Gastroesophageal sphincter (tissue), 4 donors: ENCODE data around the gene STX1B. TPM values are rescaled to one million over a fixed set of nuclear protein-coding genes. Genes with fewer than 3 reads are reported as not detected.

Source experiments
- ATAC-seq: fragments of 150-250 bp; one replicate; pipeline ENCODE4 v1.9.1; 2016; ENCODE audit warnings: mild to moderate bottlenecking, moderate library complexity
- H3K27ac ChIP-seq, 4 donors: fragments of 200-600 bp; sonication (generic) in 3 of 4; 1 replicate in 3 of 4; 2 replicates in 1 of 4; pipeline ENCODE4 v1.5.1; 2016 to 2019
- H3K27me3 ChIP-seq: fragments of 200-600 bp; sonication (generic); one replicate; pipeline ENCODE4 v1.5.1; 2019
- H3K36me3 ChIP-seq, 2 donors: fragments of 200-600 bp; sonication (generic); one replicate each; pipeline ENCODE4 v1.5.1; 2019; ENCODE audit warnings: control low read depth in 1 of 2
- H3K4me1 ChIP-seq, 3 donors: fragments of 200-600 bp; sonication (generic); 1 replicate in 2 of 3; 2 replicates in 1 of 3; pipeline ENCODE4 v1.5.1; 2016 to 2019; ENCODE audit warnings: control low read depth in 2 of 3
- H3K4me3 ChIP-seq, 2 donors: fragments of 200-600 bp; sonication (generic); one replicate each; pipeline ENCODE4 v1.5.1; 2019; ENCODE audit warnings: mild to moderate bottlenecking in 1 of 2, moderate library complexity in 1 of 2
- H3K9me3 ChIP-seq, 3 donors: fragments of 200-600 bp; sonication (generic); one replicate each; pipeline ENCODE4 v1.5.1; 2017 to 2019; ENCODE audit warnings: control low read depth in 2 of 3
- CTCF ChIP-seq, 4 experiments: fragments of 200-600 bp in 2 of 4; fragments of 450-650 bp in 2 of 4; sonication (generic) in 1 of 4; IDR thresholded peaks; one replicate each; pipeline ENCODE4 v1.5.1; 2017 to 2019; ENCODE audit warnings: antibody characterized with exemption in 4 of 4, mild to moderate bottlenecking in 2 of 4, moderate library complexity in 2 of 4
- EP300 ChIP-seq: sonication (generic); formaldehyde crosslinking; IDR thresholded peaks from one replicate; pipeline ENCODE4 v1.6.1; 2017; ENCODE audit warnings: antibody characterized with exemption, mild to moderate bottlenecking
- POLR2A ChIP-seq, 2 donors: fragments of 450-650 bp; IDR thresholded peaks; one replicate each; pipeline ENCODE4 v1.6.1; 2017; ENCODE audit warnings: antibody characterized with exemption in 2 of 2, mild to moderate bottlenecking in 2 of 2, moderate library complexity in 1 of 2
- POLR2AphosphoS5 ChIP-seq: sonication (generic); formaldehyde crosslinking; IDR thresholded peaks from one replicate; pipeline ENCODE4 v1.6.1; 2017; ENCODE audit warnings: antibody characterized with exemption
- WGBS, 2 donors: methylation state at CpG; one replicate each; pipeline ENCODE4 v1.1.5; 2018; ENCODE audit warnings: low coverage in 1 of 2; 5-methylcytosine and 5-hydroxymethylcytosine counted together
- total RNA-seq, 4 donors: library from RNA; depleted of rRNA; stranded (reverse); fragments of >200 nt; gene quantifications; one replicate each; pipeline ENCODE4 v1.1.0, GENCODE V29; 2016

Gene STX1B
- total RNA-seq, 4 donors from 2014 or later, result 0.54 to 3.3 (median 1.9) TPM; not detected in 1

GRCh38 chr16:30986129-30986991 is 24.1 kb downstream of the STX1B start:
- TF ChIP-seq POLR2AphosphoS5 (no peak), CTCF (IDR thresholded peaks at IDR 0.05) (no peak), POLR2A (IDR thresholded peaks at IDR 0.05) (no peak), EP300 (no peak)
- 100% methylated on average over 1 of the region's 29 CpGs; no CpG with 5 or more reads in 1 of the 2 donors for WGBS, 2 donors
- Histone ChIP-seq H3K4me1 (peaks cover 0 to 19% (median 9%) of the 10 kb centered on the region in 3 donors), H3K4me3 (no peak overlapping the region), H3K27me3 (no peaks in the 10 kb centered on the region), H3K9me3 (no peaks in the 10 kb centered on the region), H3K36me3 (peaks cover 0 to 48% of the 10 kb centered on the region in 2 donors), H3K27ac (peak overlapping the region in 2 of 4 donors; percentile 80)
- no peak for ATAC-seq

DNA sequence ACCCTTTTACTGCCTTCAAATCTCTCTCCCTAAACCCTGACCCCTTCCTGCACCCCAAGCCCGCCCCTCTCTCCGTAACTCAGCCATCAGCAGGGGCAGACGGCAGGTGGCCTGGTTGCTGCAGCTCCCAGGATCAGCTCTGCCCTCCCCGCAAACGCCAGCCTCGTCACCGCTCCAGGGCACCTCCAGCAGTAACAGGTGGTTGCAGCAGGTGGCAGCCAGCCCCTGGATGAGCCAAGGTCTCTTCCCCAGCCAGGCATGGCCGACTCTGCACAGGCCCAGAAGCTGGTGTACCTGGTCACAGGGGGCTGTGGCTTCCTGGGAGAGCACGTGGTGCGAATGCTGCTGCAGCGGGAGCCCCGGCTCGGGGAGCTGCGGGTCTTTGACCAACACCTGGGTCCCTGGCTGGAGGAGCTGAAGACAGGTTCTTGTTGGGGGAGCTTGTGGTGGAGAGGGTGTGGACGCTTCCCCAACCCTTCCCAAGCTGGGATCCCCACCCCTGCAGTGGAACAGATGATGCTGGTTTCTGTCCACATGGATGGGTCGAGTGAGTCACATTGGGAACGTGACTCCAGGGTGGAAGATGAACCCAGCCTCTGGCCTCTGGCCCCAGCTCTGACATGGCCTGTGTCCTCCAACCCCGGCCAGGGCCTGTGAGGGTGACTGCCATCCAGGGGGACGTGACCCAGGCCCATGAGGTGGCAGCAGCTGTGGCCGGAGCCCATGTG is 24.9 kb downstream of the STX1B start:
- H3K27ac ChIP-seq, result peak overlapping the region in 3 of 4 donors; percentile 68 to 80 (median 80)
- no peak for TF ChIP-seq EP300
- TF ChIP-seq POLR2A (IDR thresholded peaks at IDR 0.05), result no peak
- no peak for TF ChIP-seq POLR2AphosphoS5
- TF ChIP-seq CTCF (IDR thresholded peaks at IDR 0.05), result no peak
- ATAC-seq, result peak; percentile 49

GRCh38 chr16:30984669-30985400 is 25.6 kb downstream of the STX1B start, which contains the start of gene HSD3B7:
Gene HSD3B7, plus strand, starts transcription at chr16:30985207. Its CDS starts 452 bp downstream, at chr16:30985659.
- peak within 1 kb of the TSS in 3 of 4 donors; percentile 68 to 80 (median 80) for H3K27ac ChIP-seq
- no peaks in the 10 kb centered on the region for H3K9me3 ChIP-seq
- peaks cover 0 to 19% (median 9%) of the 10 kb centered on the region in 3 donors for H3K4me1 ChIP-seq
- H3K36me3 ChIP-seq, result peaks cover 0 to 64% of the 10 kb centered on the region in 2 donors
- H3K27me3 ChIP-seq, result no peaks in the 10 kb centered on the region
- peak in 3 of 4 experiments; percentile 95 to 99 (median 97) for TF ChIP-seq CTCF (IDR thresholded peaks at IDR 0.05)
- no peak for TF ChIP-seq POLR2A (IDR thresholded peaks at IDR 0.05)
- TF ChIP-seq EP300, result no peak
- peak; percentile 66 for TF ChIP-seq POLR2AphosphoS5
- 19 to 43% methylated on average over 4 to 12 of the region's 24 CpGs for WGBS, 2 donors
- ATAC-seq, result peak; percentile 86
- H3K4me3 ChIP-seq, result peak within 1 kb of the TSS; percentile 11 to 54

More for the DNA sequence above, 24.9 kb downstream of the STX1B start:
- H3K4me1 ChIP-seq, result peaks cover 0 to 19% (median 9%) of the 10 kb centered on the region in 3 donors
- H3K9me3 ChIP-seq, result no peaks in the 10 kb centered on the region
- WGBS, 2 donors, result no CpG with 5 or more reads among the region's 20 CpGs
- H3K4me3 ChIP-seq, result peak overlapping the region; percentile 11 to 54
- H3K27me3 ChIP-seq, result no peaks in the 10 kb centered on the region
- H3K36me3 ChIP-seq, result peaks cover 0 to 56% of the 10 kb centered on the region in 2 donors

- TF ChIP-seq POLR2AphosphoS5, result no peak
- TF ChIP-seq EP300, result no peak
- TF ChIP-seq POLR2A (IDR thresholded peaks at IDR 0.05), result no peak
- no peak for TF ChIP-seq CTCF (IDR thresholded peaks at IDR 0.05)
- ATAC-seq, result no peak
- no CpG with 5 or more reads among the region's 14 CpGs for WGBS, 2 donors
These were observed 26.4 kb downstream of the STX1B start for GRCh38 chr16:30983898-30984610.

More at GRCh38 chr16:30983898-30984610, 26.4 kb downstream of the STX1B start:
- peaks cover 0 to 19% (median 9%) of the 10 kb centered on the region in 3 donors for H3K4me1 ChIP-seq
- no peak overlapping the region for H3K4me3 ChIP-seq
- H3K27me3 ChIP-seq, result no peaks in the 10 kb centered on the region
- H3K9me3 ChIP-seq, result no peaks in the 10 kb centered on the region
- H3K36me3 ChIP-seq, result peaks cover 0 to 71% of the 10 kb centered on the region in 2 donors
- peak overlapping the region in 3 of 4 donors; percentile 68 to 80 (median 80) for H3K27ac ChIP-seq
